IPS-11a (cell line): ENCODE measurements around the gene LPCAT1.
"Not testable (repeated sequence)": the region's sequence is repeated elsewhere in the genome, so short reads cannot be mapped to it uniquely, and the experiment has no call there.

ENCODE experiments used
- H3K4me3 ChIP-seq: one replicate; pipeline ENCODE4 v1.5.1; 2013; ENCODE audit warnings: low read depth, low read length, control low read depth

Gene LPCAT1, protein sequence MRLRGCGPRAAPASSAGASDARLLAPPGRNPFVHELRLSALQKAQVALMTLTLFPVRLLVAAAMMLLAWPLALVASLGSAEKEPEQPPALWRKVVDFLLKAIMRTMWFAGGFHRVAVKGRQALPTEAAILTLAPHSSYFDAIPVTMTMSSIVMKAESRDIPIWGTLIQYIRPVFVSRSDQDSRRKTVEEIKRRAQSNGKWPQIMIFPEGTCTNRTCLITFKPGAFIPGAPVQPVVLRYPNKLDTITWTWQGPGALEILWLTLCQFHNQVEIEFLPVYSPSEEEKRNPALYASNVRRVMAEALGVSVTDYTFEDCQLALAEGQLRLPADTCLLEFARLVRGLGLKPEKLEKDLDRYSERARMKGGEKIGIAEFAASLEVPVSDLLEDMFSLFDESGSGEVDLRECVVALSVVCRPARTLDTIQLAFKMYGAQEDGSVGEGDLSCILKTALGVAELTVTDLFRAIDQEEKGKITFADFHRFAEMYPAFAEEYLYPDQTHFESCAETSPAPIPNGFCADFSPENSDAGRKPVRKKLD

DNA sequence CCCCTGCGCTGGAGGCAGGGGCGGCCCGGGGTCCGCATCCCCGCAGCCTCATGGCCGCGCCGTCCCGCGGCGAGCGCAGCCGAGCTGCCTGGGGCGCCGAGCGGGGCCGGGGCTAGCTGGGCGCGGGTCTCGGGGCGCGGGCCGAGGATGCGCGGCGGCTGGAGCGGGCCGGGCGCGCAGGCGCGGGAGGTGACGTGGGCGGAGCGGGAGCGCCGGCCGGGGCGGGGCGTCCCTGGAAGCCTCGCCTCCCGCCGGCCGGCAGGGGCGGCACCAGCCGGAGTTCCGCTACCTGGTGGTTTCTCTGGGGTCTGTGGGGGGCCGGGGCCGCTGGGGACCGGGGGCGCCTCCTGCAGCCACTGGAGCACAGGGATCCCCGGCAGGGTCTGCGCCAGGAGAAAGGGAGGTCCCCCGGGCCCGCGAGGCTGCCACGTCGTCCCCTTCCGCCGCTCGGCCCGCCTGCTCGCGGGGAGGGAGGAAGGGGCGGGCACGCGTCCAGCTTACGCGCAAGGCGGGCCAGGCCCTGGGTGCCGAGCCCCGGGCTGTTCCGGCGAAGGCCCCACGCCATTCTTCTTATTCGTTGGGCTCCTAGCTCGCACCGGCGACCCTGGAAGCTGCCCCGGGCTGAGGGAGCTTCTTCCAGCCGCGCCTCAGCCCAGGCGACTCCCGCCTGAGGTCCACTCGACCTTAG lies at the start of gene LPCAT1:
Gene LPCAT1, minus strand, starts transcription at position 168 of the 688 bp plus-strand sequence. Its CDS starts 116 bp downstream, at position 52.
- H3K4me3 ChIP-seq: peak within 1 kb of the TSS; percentile 76

DNA sequence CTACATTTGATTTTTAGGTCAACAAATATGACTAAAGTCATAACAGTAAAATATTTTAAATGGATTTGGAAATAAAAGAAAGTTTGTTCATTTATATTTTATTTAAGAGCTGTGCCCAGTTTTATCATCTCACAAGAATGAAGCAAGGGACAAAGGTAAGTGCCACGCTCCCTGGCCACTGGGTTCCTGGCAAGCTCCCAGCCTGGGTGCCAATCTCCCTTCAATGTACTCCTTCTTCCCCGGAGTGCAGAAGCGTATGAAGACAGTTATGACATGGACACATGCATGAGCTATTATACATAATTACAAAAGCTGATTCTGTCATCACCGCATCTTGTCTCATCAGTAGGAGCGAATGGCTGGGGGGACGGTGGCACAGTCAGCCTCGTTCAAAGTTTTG lies 48.1 kb upstream of the LPCAT1 start:
- H3K4me3 ChIP-seq: not testable (repeated sequence)

GRCh38 chr5:1570975-1571374 lies 47.2 kb upstream of the LPCAT1 start:
- H3K4me3 ChIP-seq: no peak overlapping the region

DNA sequence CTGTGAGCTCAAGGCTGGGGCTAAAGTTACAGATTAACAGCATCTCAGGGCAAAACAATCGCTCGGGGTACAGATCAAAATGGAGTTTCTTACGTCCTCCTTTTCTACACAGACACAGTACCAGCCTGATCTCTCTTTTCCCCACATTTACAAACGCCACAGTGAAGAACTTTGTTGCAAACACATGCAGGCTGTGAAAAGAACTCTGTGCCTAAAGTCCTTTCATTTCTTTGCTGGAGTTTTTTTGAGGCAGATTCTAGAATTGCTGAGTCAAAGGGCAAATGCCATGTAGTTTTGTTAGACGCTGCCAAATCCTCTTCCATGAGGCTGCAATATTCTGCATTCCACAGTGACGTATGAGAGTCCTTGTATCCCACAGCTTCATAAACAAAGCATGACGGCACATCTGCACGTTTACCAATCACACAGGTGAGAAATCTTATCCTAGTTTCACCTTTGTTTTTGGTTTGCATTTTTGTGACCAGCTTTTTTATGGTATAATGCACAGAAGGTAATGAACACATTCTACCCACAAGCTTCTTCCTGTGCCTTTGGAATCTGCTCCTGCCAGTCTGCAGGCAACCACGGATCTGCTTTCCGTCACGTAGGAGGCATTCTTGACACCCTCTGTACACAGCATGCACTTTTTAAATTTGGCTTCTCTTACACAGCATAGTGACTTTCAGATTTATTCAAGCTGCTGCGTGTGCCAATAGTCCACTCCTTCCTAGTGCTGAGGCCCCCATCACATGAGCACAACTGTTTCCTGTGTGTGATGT lies 44.6 kb upstream of the LPCAT1 start:
- H3K4me3 ChIP-seq: no peak overlapping the region

GRCh38 chr5:1567527-1568200 lies 43.9 kb upstream of the LPCAT1 start:
- not testable (repeated sequence) for H3K4me3 ChIP-seq

DNA sequence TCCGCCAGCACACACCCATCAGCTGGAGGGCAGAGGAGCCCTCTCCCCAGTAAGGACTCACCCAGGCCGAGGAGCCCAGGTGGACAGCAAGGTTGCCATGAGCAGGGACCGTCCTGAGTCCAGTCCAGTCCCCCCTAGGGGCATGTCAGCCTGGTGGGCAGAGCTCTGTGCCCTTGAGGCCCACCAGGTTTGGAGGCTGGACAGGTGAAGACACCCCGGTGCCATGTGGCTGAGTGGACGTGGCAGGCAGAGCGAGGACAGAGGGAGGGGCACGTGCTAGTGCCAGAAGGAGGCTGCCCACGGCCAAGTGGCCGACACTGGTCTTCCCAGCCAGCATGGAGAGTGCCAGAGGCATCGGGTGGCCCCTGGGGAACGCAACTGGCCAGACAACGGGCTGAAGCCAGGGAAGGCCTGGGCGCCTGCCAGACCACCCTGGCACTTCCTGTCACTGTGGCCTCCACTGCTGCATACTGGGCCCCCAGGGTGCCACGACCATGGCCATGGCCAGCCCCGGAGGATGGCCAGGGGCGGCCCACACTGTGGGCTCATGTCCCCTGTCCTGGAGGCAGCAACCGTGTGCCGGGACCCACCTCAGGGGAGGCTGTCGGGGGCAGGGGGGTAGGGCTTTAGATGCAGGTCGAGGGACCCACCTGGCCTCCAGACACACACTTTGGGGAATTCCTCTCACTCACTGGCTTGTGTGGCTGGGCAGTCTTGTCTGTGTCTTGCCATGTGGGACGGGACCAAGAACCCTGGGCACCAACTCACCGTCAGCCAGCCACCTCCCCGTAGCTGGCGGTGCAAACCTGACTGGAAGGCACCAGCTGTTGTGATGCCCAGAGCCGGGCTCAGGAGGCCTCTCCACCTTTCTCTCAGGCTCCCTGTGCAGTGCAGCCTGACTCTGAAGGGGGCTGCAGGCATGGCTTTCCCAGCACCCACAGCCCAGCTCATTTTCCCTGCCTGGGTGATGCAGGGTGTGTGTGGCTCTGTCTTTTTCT lies 42.3 kb upstream of the LPCAT1 start:
- no peak overlapping the region for H3K4me3 ChIP-seq

DNA sequence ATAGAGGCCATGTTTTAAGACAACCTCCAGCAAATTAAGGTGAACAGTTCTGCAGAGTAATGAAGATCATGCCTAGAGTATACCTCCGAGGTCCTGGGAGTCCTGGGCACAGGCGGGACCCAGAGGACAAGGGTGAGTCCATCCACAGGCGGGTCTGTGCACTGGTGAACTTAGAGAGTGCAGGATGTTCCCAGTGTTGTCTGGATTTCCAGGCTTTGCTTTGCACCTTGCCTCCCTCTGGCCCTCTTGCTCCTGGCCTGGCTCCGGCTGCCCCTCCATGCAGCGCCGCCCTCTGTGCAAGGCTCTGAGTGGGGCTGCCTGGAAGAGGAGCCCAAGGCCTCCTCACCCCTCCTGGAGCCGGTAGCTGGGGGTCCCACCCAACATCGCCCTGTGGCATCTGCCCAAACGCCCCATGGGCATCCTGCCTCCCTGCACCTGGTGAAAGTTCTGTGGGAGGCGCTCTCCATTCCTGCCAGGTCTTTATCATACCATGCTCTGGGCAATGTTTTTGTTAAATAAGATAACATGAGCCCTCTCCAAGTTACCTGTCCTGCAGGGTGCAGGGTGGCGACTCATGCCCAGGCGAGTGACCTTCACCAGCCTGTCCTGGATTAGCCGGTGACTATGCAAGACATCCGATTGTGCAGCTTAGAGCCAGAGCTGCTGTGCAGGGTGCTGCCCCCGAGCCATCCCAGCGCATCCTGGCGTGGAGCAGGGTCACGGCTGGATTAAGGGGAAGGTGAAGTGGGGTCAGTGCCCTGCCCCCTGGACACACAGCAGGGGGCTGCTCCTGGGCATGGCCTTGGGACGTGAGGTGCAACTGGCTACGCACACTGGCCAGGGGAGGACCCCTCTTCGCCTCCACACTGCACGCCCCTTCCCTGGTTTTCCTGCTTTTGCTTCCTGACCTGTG lies 41.3 kb upstream of the LPCAT1 start:
- H3K4me3 ChIP-seq: no peak overlapping the region

- H3K4me3 ChIP-seq: no peak overlapping the region
Measured at GRCh38 chr5:1564182-1564748, 40.5 kb upstream of the LPCAT1 start.

- H3K4me3 ChIP-seq: no peak overlapping the region
Measured at GRCh38 chr5:1563617-1564181, 39.9 kb upstream of the LPCAT1 start.

DNA sequence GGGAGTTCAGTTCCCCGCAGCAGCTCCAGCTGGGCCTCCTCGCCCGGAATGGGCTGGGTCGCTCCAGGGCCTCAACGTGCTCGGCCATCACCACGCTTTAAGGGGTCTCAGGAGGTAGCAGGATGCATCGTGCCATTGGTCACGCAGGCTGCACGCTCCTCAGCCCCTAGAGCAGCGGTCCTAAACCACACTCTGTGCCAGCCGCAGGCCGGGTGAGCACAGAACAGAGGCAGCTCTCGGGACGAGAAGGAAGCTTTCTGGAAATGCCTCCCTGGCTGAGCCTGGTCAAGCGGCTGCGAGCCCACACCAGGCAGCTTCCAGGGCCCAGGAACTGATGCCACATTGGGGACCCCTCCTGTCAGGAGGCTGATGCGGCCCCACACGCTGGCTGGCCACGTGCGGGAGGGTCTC lies 39.3 kb upstream of the LPCAT1 start:
- no peak overlapping the region for H3K4me3 ChIP-seq

DNA sequence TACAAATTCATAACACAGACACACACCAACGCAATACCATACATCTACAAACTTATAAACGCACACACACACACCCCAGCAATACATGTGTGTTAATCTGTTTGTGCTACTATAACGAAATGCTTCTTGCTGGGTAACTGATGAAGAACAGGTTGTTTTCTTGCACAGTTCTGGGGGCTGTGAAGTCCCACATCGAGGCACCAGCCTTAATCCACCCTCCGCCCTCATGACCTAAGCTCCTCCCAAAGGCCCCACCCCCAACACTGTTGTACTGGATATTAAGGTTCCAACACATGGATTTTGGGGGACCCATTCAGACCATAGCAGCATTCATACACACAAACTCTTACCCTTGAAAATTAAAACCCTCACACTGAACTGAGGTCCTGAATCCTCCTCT lies 38.8 kb upstream of the LPCAT1 start:
- H3K4me3 ChIP-seq: no peak overlapping the region

DNA sequence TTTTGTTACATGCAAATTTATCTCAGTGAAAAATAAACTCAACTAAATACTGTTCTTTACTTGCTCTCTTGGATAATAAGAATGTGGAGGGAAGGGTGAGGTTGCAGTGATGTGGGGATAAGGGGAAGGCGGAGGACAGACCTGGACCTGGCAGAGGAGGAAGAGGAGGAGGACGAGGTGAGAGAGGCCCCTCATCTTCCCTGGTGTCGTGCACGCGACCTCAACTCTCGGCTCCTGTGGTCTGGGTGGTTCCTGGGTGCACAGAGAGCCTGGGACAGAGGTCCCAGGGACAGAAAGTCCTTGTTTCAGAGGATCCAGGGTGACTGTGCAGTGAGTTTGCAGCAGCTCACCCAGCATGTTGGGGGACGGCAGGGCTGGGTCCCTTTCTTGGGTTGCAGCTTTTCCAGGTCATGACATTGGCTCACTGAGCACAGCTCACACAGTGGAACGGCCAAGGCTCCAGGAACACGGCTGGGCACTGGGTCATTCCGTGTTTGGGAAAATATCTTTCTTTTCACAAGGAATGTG lies 37.7 kb upstream of the LPCAT1 start:
- H3K4me3 ChIP-seq: no peak overlapping the region

DNA sequence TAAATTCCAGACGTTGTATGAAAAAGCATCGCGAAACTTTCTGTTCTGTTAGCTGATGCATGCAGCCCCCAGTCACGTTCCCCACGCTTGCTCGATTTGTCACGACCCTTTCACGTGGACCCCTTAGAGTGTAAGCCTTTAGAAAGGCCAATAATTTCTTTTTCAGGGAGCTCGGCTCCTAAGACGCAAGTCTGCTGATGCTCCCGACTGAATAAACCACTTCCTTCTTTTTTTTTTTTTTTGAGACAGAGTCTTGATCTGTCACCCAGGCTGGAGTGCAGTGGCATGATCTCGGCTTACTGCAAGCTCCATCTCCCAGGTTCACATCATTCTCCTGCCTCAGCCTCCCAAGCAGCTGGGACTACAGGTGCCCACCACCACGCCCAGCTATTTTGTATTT lies 36.7 kb upstream of the LPCAT1 start:
- H3K4me3 ChIP-seq: not testable (repeated sequence)

GRCh38 chr5:1558944-1559343 lies 35.2 kb upstream of the LPCAT1 start:
- H3K4me3 ChIP-seq: no peak overlapping the region

GRCh38 chr5:1557114-1557873 lies 33.5 kb upstream of the LPCAT1 start:
- no peak overlapping the region for H3K4me3 ChIP-seq

DNA sequence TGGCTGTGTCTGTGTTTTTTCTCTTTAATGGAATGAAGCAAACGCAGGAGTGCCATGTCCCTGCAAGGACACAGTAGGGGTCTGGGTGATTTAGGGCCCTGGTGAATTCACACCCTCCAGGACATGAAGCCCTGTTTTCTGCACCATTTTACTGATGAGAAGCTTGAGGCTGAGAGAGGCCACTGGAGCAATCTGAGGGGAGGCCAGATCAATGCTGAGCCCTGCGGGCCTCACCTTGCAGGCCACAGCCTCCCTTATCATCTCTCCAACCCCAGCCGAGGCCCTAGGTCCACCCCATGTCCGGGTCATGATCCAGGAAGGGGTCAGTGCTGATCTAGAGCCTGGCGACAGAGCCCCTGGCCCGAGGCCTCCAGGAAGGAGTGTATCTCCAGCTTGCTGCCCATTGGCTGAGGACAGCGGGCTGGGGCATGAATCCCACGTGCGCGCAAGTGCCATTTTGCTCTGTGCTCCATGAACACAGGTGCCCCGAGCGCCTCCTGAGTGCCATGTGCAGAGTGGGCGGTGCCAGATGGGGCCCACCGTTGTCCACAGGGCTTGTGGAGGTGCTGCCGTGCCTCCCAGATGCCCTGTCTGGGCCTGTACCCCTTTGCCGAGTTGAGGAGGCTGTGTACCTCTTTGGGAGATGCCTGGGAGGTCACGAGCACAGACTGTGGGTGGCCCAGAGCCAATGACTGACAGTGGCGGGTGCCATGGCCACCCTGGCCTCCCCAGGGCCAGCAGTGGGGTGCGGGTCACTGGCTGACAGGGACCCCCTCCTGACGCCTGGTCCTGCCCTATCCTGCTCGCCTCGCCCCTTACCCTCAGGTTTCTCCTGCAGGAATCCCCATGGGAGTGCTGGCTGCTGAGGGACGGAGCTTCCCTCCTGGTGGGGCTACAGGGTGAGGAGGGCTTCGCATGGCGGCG lies 32.3 kb upstream of the LPCAT1 start:
- no peak overlapping the region for H3K4me3 ChIP-seq
